H1 (cell line): ENCODE results near the gene CCNL2. TPM values are rescaled to one million over a fixed set of nuclear protein-coding genes. Genes with fewer than 3 reads are reported as not detected.

ENCODE experiments used
- BCL11A ChIP-seq, 2 experiments: IDR thresholded peaks; one replicate each; pipeline ENCODE4 v1.6.1; 2011; ENCODE audit warnings: low read depth in 2 of 2, low read length in 2 of 2, mild to moderate bottlenecking in 2 of 2
- E2F6 ChIP-seq: IDR thresholded peaks from 2 replicates; pipeline ENCODE4 v1.6.1; 2012; ENCODE audit warnings: inconsistent platforms
- EZH2 ChIP-seq: fragments of 200-600 bp; sonication (generic); IDR thresholded peaks from 2 replicates; pipeline ENCODE4 v1.7.1; 2012; ENCODE audit warnings: low read depth, mild to moderate bottlenecking, moderate library complexity, low read length, inconsistent platforms; ENCODE audit not compliant: severe bottlenecking
- NRF1 ChIP-seq: IDR thresholded peaks from 2 replicates; pipeline ENCODE4 v1.6.1; 2011; ENCODE audit warnings: mild to moderate bottlenecking, low read depth, low read length, improper control_type of control experiment
- polyA plus RNA-seq, 7 experiments: library from polyadenylated mRNA; depleted of rRNA in 3 of 7; stranded (reverse) in 5 of 7; unstranded in 2 of 7; fragments of >200 nt in 5 of 7; fragments of 200-250 nt in 2 of 7; gene quantifications; 1 replicate in 5 of 7; 2 replicates in 1 of 7; 4 replicates in 1 of 7; pipeline versions ENCODE4 v1.2.1 to v1.2.3, GENCODE V29; 2011 to 2013; ENCODE audit warnings: missing spikeins in 2 of 7, mixed read lengths in 2 of 7
- total RNA-seq: library from RNA; stranded (reverse); fragmentation: NEBNext Ultra II Directional; extraction: Animal tissue kit (Norgen Biotek cat#: 25700); gene quantifications from 2 replicates; pipeline ENCODE4 v1.2.1, GENCODE V29; 2021
- TF ChIP-seq, protein P1 (sequence below), 3 experiments: IDR thresholded peaks; 1 replicate in 2 of 3; 2 replicates in 1 of 3; pipeline versions ENCODE4 v1.5.1 to v1.6.1; 2011; ENCODE audit warnings: low read length in 3 of 3, mild to moderate bottlenecking in 3 of 3, inconsistent platforms in 2 of 3, low read depth in 1 of 3, moderate library complexity in 1 of 3; ENCODE audit not compliant: insufficient read depth in 1 of 3; ENCODE audit errors: control extremely low read depth in 1 of 3

CCNL2 gene
- total and polyA plus RNA-seq, 2 of the 8 experiments (the other 6 are each of a cell fraction or from before 2014, with no cell fraction given) = 79.8 to 120 TPM

GRCh38 chr1:1402072-1402900 is 3.2 kb upstream of the CCNL2 start (continued):
- TF ChIP-seq, protein P1, sequence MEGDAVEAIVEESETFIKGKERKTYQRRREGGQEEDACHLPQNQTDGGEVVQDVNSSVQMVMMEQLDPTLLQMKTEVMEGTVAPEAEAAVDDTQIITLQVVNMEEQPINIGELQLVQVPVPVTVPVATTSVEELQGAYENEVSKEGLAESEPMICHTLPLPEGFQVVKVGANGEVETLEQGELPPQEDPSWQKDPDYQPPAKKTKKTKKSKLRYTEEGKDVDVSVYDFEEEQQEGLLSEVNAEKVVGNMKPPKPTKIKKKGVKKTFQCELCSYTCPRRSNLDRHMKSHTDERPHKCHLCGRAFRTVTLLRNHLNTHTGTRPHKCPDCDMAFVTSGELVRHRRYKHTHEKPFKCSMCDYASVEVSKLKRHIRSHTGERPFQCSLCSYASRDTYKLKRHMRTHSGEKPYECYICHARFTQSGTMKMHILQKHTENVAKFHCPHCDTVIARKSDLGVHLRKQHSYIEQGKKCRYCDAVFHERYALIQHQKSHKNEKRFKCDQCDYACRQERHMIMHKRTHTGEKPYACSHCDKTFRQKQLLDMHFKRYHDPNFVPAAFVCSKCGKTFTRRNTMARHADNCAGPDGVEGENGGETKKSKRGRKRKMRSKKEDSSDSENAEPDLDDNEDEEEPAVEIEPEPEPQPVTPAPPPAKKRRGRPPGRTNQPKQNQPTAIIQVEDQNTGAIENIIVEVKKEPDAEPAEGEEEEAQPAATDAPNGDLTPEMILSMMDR (IDR thresholded peaks at IDR 0.05; ENCODE audit: control extremely low read depth in 1 of 3, insufficient read depth in 1 of 3, low read depth in 1 of 3, low read length in 3 of 3) = peak in 2 of 3 experiments; percentile 74 to 90; a peak in 3 of 4 replicates
- no peak for TF ChIP-seq EZH2
- no peak for TF ChIP-seq BCL11A (IDR thresholded peaks at IDR 0.05; ENCODE audit: low read depth in 2 of 2, low read length in 2 of 2)
- TF ChIP-seq E2F6 = no peak
- no peak for TF ChIP-seq NRF1
